ENCODE data around the gene NDUFB8. TPM values are rescaled to one million over a fixed set of nuclear protein-coding genes. Genes with fewer than 3 reads are reported as not detected.

NDUFB8 gene
- total RNA-seq, 1 donor: 98.9 TPM

GRCh38 chr10:100562008-100562672 lies 32.5 kb upstream of the NDUFB8 start:
- peak; percentile 55 for DNase-seq (ENCODE audit: low read depth)
- no peak overlapping the region for H3K4me3 ChIP-seq (ENCODE audit: low read depth, low read length)
- peak; percentile 74 for TF ChIP-seq CTCF (IDR thresholded peaks at IDR 0.05; ENCODE audit: insufficient read depth, low read length)

GRCh38 chr10:100561005-100561404 lies 31.3 kb upstream of the NDUFB8 start:
- no peak for DNase-seq (ENCODE audit: low read depth)
- no peak overlapping the region for H3K4me3 ChIP-seq (ENCODE audit: low read depth, low read length)
- TF ChIP-seq CTCF (IDR thresholded peaks at IDR 0.05; ENCODE audit: insufficient read depth, low read length): no peak

- no peak for DNase-seq (ENCODE audit: low read depth)
- no peak for TF ChIP-seq CTCF (IDR thresholded peaks at IDR 0.05; ENCODE audit: insufficient read depth, low read length)
- H3K4me3 ChIP-seq (ENCODE audit: low read depth, low read length): no peak overlapping the region
Measured at GRCh38 chr10:100560248-100560647, 30.6 kb upstream of the NDUFB8 start.

- TF ChIP-seq CTCF (IDR thresholded peaks at IDR 0.05; ENCODE audit: insufficient read depth, low read length): no peak
- DNase-seq (ENCODE audit: low read depth): no peak
- no peak overlapping the region for H3K4me3 ChIP-seq (ENCODE audit: low read depth, low read length)
Measured at GRCh38 chr10:100554902-100555301, 25.2 kb upstream of the NDUFB8 start.

GRCh38 chr10:100553929-100554328 lies 24.3 kb upstream of the NDUFB8 start:
- no peak for TF ChIP-seq CTCF (IDR thresholded peaks at IDR 0.05; ENCODE audit: insufficient read depth, low read length)
- no peak overlapping the region for H3K4me3 ChIP-seq (ENCODE audit: low read depth, low read length)
- no peak for DNase-seq (ENCODE audit: low read depth)

- TF ChIP-seq CTCF (IDR thresholded peaks at IDR 0.05; ENCODE audit: insufficient read depth, low read length): no peak
- no peak for DNase-seq (ENCODE audit: low read depth)
- H3K4me3 ChIP-seq (ENCODE audit: low read depth, low read length): no peak overlapping the region
Measured at GRCh38 chr10:100551738-100552137, 22.1 kb upstream of the NDUFB8 start.

- no peak overlapping the region for H3K4me3 ChIP-seq (ENCODE audit: low read depth, low read length)
- no peak for DNase-seq (ENCODE audit: low read depth)
- TF ChIP-seq CTCF (IDR thresholded peaks at IDR 0.05; ENCODE audit: insufficient read depth, low read length): no peak
Measured at GRCh38 chr10:100551196-100551595, 21.5 kb upstream of the NDUFB8 start.

Data from fibroblast of the aortic adventitia (primary cell).